ENCODE measurements around the gene EVX1. TPM values are rescaled to one million over a fixed set of nuclear protein-coding genes. Genes with fewer than 3 reads are reported as not detected.
A peak's percentile ranks its signal among the peaks of the same experiment; 100 is the strongest.

EVX1 gene
- total RNA-seq, 1 donor = not detected

DNA sequence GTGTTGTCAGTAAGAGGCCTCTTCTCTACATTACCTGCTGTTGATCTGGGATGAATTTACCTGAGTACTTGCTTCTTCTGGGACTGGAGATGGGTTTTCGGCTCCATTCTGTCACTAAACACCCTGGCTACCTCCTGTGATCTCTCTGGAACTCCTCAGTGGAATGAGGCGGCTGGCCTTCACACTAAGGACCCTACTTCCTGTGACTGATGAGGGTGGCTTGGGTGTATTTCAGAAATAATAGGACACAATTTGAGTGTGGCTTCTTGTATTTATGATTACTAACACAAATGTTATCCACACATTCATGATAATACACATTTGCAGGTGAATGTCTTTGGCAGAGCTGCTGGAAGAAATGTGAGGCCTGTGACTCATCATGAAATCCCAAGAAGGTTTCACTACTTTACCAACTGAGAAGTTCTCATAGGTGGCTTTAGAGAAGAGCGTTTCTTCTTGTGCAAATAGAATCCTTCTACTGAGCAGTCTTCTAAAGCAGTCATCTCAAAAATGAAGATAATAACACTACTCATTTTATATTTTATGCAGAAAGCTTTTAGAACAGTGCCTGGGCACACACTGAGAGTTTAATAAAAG is 21.3 kb upstream of the EVX1 start:
- peak; percentile 77 for DNase-seq (ENCODE audit: insufficient read length, low spot score, missing footprints)
- H2AFZ ChIP-seq (ENCODE audit: low read length) = no peak overlapping the region
- no peaks in the 10 kb centered on the region for H3K9me3 ChIP-seq (ENCODE audit: low read depth, low read length)
- H3K4me2 ChIP-seq (ENCODE audit: insufficient read depth, low read length) = no peak overlapping the region
- no peak overlapping the region for H3K27ac ChIP-seq (ENCODE audit: low read depth, low read length)
- H3K4me3 ChIP-seq (ENCODE audit: insufficient read depth, low read length) = no peak overlapping the region
- H3K4me1 ChIP-seq (ENCODE audit: insufficient read depth, low read length) = no peaks in the 10 kb centered on the region
- H3K79me2 ChIP-seq (ENCODE audit: insufficient read depth, low read length) = no peaks in the 10 kb centered on the region
- TF ChIP-seq CTCF (IDR thresholded peaks at IDR 0.05; ENCODE audit: extremely low read depth, low read depth, low read length) = no peak
- H3K27me3 ChIP-seq (ENCODE audit: insufficient read depth, low read length) = peaks cover 33% of the 10 kb centered on the region
- no peaks in the 10 kb centered on the region for H4K20me1 ChIP-seq (ENCODE audit: insufficient read depth, low read length)
- no peaks in the 10 kb centered on the region for H3K36me3 ChIP-seq (ENCODE audit: insufficient read depth, low read length)

- TF ChIP-seq CTCF (IDR thresholded peaks at IDR 0.05; ENCODE audit: extremely low read depth, low read depth, low read length) = no peak
- H2AFZ ChIP-seq (ENCODE audit: low read length) = no peak overlapping the region
- no peaks in the 10 kb centered on the region for H3K4me1 ChIP-seq (ENCODE audit: insufficient read depth, low read length)
- no peaks in the 10 kb centered on the region for H4K20me1 ChIP-seq (ENCODE audit: insufficient read depth, low read length)
- no peaks in the 10 kb centered on the region for H3K79me2 ChIP-seq (ENCODE audit: insufficient read depth, low read length)
- H3K27ac ChIP-seq (ENCODE audit: low read depth, low read length) = no peak overlapping the region
- H3K27me3 ChIP-seq (ENCODE audit: insufficient read depth, low read length) = peaks cover 33% of the 10 kb centered on the region
- no peaks in the 10 kb centered on the region for H3K36me3 ChIP-seq (ENCODE audit: insufficient read depth, low read length)
- H3K4me2 ChIP-seq (ENCODE audit: insufficient read depth, low read length) = no peak overlapping the region
- DNase-seq (ENCODE audit: insufficient read length, low spot score, missing footprints) = no peak
- H3K9me3 ChIP-seq (ENCODE audit: low read depth, low read length) = no peaks in the 10 kb centered on the region
- no peak overlapping the region for H3K4me3 ChIP-seq (ENCODE audit: insufficient read depth, low read length)
These were observed 18.5 kb upstream of the EVX1 start for GRCh38 chr7:27223941-27224575.

- peak; percentile 71 for DNase-seq (ENCODE audit: insufficient read length, low spot score, missing footprints)
- Histone ChIP-seq H3K36me3 (ENCODE audit: insufficient read depth, low read length) (no peaks in the 10 kb centered on the region), H3K9me3 (ENCODE audit: low read depth, low read length) (no peaks in the 10 kb centered on the region), H3K4me2 (ENCODE audit: insufficient read depth, low read length) (no peak overlapping the region), H4K20me1 (ENCODE audit: insufficient read depth, low read length) (no peaks in the 10 kb centered on the region), H3K27me3 (ENCODE audit: insufficient read depth, low read length) (peaks cover 33% of the 10 kb centered on the region), H3K4me1 (ENCODE audit: insufficient read depth, low read length) (no peaks in the 10 kb centered on the region), H3K79me2 (ENCODE audit: insufficient read depth, low read length) (no peaks in the 10 kb centered on the region), H2AFZ (ENCODE audit: low read length) (no peak overlapping the region), H3K4me3 (ENCODE audit: insufficient read depth, low read length) (no peak overlapping the region), H3K27ac (ENCODE audit: low read depth, low read length) (no peak overlapping the region)
- no peak for TF ChIP-seq CTCF (IDR thresholded peaks at IDR 0.05; ENCODE audit: extremely low read depth, low read depth, low read length)
These were observed 17.3 kb upstream of the EVX1 start for GRCh38 chr7:27224983-27225934.

- H4K20me1 ChIP-seq (ENCODE audit: insufficient read depth, low read length) = no peaks in the 10 kb centered on the region
- H3K27ac ChIP-seq (ENCODE audit: low read depth, low read length) = no peak overlapping the region
- no peak overlapping the region for H3K4me3 ChIP-seq (ENCODE audit: insufficient read depth, low read length)
- H3K9me3 ChIP-seq (ENCODE audit: low read depth, low read length) = no peaks in the 10 kb centered on the region
- H2AFZ ChIP-seq (ENCODE audit: low read length) = no peak overlapping the region
- H3K79me2 ChIP-seq (ENCODE audit: insufficient read depth, low read length) = no peaks in the 10 kb centered on the region
- no peak for DNase-seq (ENCODE audit: insufficient read length, low spot score, missing footprints)
- H3K4me1 ChIP-seq (ENCODE audit: insufficient read depth, low read length) = no peaks in the 10 kb centered on the region
- H3K4me2 ChIP-seq (ENCODE audit: insufficient read depth, low read length) = no peak overlapping the region
- H3K36me3 ChIP-seq (ENCODE audit: insufficient read depth, low read length) = no peaks in the 10 kb centered on the region
- peaks cover 17% of the 10 kb centered on the region for H3K27me3 ChIP-seq (ENCODE audit: insufficient read depth, low read length)
- no peak for TF ChIP-seq CTCF (IDR thresholded peaks at IDR 0.05; ENCODE audit: extremely low read depth, low read depth, low read length)
These were observed 13.2 kb upstream of the EVX1 start for GRCh38 chr7:27229448-27229847.

Data from osteoblast (primary cell).